SK-N-SH treated with all-trans-retinoic acid at 6 μM for 48 hours (cell line): ENCODE results near the gene PYHIN1.

Experiments
- ARNTL ChIP-seq: fragments of 450-650 bp; formaldehyde crosslinking; IDR thresholded peaks from 2 replicates; pipeline ENCODE4 v1.5.0; 2020; ENCODE audit warnings: low read depth, mild to moderate bottlenecking, moderate library complexity, borderline replicate concordance
- CSDC2 ChIP-seq: fragments of 250-450 bp; sonication (Bioruptor Pico); IDR thresholded peaks from 2 replicates; pipeline ENCODE4 v1.5.0; 2020; ENCODE audit warnings: mild to moderate bottlenecking, moderate library complexity
- SNAI2 ChIP-seq: fragments of 250-450 bp; sonication (Bioruptor Pico); IDR thresholded peaks from 2 replicates; pipeline ENCODE4 v1.5.0; 2020; ENCODE audit warnings: mild to moderate bottlenecking, moderate library complexity

DNA sequence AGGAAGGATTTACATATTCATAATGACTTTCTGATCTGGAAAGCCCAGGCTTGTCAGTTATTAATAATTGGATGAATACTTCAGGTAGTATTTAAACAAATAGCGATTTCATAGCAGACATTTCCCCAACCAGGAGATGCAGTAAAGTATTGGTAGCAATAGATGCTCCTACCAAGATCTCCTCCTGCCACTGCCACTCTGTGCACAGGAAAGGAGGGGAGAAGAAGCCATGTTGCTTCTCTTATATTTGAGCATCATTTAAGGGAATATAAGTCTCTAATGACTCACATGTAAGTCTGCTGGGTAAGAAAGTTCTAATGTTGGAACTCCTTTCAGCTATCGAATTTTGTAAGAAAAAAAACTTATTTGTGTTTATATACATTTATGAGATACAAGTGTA, 77.9 kb downstream of the PYHIN1 start:
- TF ChIP-seq SNAI2 (CRISPR knock-in tag) (no peak), CSDC2 (CRISPR knock-in tag) (no peak), ARNTL (CRISPR knock-in tag) (no peak)
